GM03348 (cell line): Measurements from ENCODE around the gene PRKX.
"Not testable (repeated sequence)": the region's sequence is repeated elsewhere in the genome, so short reads cannot be mapped to it uniquely, and the experiment has no call there.

Source experiments
- DNase-seq: peaks from one replicate; pipeline ENCODE4 v3.0.0; 2012; ENCODE audit warnings: low spot score

Gene PRKX

DNA sequence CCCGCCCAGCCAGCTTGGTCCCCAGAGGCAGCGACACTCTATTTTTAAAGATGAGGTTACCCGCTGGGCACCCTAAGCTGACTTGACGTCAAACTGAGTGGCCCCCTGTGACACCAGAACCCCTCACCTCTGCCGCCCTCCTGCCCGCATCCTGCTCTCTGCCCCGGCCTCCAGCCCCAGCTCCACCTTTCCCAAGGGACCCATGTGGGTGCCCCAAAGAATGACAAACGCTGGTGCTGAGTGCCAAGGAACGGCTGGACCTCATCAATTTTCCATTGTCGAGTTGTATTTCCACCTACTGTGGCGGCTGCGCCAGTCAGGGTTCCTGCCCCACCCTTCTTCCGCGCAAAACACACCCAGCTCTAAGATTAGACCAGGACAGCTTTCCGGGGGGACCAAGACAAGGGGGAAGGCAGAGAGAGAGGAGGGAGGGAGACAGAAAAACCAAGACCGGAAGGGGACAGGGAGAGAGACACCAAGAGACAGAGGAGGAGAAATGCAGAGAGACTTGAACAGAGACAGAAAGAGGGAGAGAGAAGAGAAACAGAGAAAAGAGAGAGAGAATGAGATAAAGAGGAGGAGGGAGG is 2.0 kb downstream of the PRKX start:
- no peak for DNase-seq

DNA sequence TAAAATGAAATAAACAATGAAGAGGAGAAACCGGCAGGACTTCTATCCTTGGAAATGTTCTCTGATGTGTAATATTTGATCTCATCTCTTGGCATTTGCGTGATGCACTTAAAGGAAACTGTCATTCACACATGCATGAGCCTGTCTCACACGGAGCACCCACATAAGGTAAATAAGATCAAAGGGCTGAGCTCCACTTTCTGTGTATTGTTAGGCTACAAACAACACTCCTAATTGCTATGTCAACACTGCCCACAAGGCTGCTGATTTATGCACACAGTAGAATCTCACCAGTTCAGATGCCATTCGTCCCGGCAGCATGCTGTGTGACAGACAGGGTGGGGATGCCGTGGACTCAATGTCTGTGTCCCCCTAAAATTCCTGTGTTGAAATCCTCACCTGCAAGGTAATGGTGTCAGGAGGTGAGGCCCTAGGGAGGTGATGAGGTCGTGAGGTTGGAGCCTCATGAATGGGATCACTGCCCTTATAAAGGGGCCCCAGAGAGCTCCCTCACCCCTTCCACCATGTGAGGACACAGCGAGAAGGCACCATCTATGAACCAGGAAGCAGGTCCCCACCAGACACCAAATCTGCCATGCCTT is 5.7 kb downstream of the PRKX start:
- DNase-seq = not testable (repeated sequence)

DNA sequence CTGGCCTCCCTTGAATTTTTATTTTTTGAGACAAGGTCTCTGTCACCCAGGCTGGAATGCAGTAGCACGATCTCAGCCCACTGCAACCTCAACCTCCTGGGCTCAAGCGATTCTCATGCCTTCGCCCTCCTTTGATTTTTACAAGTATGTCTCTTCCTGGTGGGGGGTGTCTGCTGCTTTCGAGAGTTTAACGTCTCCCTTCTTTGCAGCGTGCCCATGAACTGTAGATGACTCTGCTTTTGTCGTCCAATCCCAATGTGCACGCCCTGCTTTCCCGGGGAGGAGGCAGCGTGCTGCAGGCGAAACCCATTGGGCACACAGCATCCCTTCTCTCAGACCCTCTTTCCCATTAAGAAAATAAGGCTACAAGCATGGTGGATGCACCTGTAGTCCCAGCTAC is 7.0 kb downstream of the PRKX start:
- DNase-seq = no peak

DNA sequence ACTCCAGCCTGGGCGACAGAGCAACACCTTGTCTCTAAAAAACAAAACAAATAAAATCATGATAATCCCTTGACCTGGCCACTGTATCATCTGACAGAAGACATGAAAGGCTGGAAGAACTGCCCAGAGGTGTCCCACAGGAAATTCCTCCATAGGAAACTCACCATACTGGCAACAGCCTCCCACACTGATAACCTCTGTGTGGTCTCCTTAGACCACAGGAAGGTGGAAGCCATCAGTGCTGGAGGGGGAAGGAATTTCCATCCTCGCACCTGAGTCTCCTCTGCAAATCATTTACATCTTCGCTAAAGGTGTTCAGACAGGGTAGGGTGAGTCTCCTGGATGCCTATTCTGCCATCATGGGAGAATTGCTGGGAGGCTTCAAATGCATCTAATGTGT is 10.2 kb downstream of the PRKX start:
- DNase-seq = not testable (repeated sequence)

DNA sequence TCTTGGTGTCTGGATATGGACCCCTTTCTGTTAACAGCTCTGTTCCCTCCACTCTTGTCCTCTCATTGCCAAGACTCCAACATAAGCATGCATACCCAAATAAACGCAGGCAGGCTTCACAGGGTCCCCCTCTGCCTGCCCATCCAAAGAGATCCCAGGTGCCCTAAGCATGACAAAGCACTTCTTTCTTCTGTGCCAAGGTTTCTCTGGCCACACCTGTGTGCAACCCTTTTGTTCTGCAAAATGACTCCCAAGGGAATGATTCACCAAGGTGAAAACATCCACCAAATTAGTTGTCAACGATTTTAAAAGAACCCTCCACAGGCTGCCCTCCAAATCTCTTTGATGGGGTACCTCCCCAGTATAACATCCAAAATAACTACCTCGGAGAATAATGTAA is 11.4 kb downstream of the PRKX start:
- DNase-seq = not testable (repeated sequence)

DNA sequence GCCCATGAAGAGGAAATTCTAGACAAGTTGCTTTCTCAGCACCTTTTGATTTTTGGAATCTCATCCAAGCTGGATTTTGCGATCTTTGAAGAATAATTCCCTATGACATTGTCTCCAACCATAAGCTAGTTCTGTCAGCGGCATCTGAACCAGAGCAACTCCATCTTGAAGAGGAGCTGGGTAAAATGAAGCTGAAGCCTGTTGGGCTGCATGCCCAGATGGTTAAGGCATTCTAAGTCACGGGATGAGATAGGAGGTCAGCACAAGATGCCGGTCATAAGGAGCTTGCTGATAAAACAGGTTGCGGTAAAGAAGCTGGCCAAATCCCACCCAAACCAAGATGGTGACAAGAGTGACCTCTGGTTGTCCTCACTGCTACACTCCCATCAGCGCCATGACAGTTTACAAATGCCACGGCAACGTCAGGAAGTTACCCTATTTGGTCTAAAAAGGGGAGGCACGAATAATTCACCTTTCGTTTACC is 12.0 kb downstream of the PRKX start:
- DNase-seq = not testable (repeated sequence)

DNA sequence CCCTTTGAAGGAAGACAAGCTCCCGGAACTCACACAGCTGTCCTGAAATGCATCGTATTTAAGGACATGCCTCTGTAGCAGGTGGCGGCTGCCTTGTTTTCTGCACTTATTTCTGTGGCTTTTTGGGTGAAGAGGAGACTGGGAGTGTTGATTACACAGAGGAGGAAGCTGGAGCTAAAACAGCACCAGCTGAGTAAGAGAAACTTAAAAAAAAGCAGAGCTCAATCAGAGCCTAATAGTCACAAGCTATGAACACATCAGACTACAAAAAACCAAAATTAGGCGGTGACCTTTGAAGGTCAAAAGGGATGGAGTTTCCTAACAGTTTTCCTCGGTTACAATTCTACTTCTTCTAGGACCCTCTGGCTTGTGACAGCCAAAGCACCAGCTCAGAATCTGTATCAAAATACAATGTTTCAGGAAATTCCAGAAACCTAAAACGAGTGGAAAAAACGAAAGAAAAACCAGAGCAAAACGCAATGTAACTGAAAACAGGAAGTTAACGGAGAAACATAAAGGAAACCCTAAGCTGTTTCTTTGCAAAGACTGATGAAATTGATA is 13.5 kb downstream of the PRKX start:
- peak; percentile 10 for DNase-seq

DNA sequence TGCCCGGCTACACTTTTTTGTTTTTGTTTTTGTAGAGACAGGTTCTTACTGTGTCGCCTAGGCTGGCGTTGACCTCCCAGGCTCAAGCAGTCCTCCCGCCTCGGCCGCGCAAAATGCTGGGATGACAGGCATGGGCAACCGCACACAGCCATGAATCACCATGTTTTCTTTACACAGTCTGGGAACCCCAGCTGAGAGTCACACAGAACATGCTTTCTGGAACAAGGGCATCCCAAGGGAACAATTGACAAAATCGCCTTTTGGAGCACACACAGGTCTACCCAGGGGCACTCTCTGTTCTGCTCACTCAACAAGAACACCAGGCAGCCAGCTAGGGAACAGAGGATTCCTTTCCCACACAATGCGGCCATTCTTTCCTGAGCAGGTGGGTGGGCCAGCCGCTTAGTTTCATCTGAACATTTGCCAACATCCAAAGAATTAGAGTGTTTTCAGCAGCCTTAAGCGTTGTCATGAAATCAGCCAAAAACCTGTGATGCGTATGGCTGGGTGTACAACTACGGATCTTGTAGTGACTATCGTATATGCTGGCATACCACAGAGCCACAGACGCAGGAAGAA is 15.7 kb downstream of the PRKX start:
- peak; percentile 20 for DNase-seq

DNA sequence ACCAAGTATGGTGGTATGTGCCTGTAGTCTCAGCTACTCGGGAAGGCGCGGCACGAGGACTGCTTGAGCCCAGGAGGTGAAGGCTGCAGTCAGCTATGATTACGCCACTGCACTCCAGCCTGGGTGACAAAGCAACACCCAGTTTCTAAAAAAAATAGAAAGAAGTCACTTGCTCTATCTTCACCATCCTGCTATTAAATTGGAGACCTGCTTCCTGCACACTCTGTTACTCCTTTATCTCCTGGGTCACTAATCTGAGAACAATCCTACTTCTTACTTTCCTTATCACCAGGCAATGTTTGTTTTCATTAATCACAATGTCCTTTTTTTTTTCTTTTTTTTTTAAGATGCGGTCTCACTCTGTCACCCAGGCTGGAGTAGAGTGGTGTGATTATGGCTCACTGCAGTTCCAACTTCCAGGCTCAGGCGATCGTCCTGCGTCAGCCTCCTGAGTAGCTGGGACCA is 16.2 kb downstream of the PRKX start:
- no peak for DNase-seq

DNA sequence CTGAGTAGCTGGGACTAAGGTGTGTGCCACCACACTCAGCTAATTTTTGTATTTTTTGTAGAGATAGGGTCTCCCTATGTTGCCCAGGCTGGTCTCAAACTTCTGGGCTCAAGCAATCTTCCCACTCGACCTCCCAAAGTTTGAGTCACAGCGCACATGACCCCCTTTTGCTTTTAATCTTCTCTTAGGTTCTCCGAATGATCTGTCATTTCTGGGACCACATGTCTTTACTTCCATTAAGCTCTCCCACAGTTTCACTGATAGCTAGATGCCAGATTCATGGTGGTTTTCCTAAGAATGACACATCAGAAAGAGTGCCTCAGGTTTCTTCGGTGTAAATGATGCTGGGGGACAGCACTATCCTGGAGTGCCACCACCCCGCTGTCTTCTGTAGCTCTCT is 17.9 kb downstream of the PRKX start:
- no peak for DNase-seq

DNA sequence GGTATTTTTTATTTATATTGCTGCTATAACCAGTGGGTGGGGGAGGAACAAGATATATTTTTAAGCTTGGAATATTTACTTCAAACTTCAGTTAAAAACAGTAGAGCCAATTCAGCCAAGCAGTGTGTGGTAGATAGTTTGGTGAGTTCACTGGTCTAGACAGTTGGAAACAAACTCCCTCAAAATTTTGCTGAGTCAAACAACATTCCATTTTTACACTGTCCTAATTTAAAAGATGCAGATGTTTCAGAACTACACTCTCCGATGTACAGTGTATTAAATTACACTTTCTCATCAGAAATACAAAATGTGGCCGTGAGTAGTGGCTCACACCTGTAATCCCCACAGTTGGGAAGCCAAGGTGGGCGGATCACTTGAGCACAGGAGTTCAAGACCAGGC is 23.3 kb downstream of the PRKX start:
- DNase-seq = peak; percentile 24

DNA sequence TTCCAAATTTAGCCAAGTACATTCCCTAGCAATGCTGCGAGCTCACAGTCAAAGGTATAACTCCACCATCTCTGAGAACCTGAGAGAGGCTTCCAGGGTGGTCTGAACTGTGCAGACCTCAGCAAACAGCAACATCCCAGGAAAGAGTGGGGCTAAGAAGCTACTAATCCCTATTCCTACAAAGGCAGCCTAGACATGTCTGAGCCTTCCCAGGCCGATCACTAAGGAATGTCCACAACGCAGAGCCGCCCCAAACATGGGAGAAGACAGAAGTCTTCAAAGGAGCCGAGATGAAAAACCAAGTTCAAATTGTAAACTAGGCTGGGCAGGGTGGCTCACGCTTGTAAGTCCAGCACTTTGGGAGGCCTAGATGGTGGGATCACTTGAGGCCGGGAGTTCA is 30.2 kb downstream of the PRKX start:
- not testable (repeated sequence) for DNase-seq

DNA sequence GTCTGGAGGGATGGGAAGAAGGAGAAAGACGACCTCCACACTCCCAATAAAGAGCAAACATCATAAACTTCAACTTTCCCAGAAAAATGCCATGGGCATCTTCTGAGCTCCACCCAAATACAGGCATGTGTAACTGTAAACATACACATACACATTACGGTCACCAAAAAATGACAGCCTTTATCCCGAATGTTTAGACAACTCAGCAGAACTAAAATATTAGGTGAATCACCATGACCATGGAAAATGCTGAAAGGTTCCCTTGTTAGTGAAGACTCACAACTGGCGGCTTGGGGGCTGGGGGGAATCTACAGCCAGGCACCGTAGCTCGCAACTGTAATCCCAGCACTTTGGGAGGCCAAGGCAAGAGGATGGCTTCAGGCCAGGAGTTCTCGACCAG is 33.0 kb downstream of the PRKX start:
- DNase-seq = no peak

DNA sequence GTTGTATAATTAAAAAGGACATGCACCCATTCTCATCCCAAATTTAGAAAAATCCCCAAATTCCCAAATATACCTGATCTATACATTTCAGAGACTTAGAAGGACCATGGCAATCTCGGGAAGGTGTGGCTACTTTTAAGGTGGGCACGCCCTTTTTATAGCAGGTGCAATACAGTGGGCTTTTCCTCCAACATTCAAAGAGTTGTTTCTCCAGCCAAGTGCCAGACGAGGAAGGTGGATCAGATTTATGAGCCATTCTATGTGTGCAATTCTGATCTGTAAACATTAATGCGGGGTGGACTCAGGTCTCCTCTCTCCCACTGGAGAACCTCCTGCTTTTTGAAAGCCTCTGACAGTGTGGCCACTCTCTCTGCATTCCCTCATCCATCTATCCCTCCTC is 33.8 kb downstream of the PRKX start:
- DNase-seq = no peak

DNA sequence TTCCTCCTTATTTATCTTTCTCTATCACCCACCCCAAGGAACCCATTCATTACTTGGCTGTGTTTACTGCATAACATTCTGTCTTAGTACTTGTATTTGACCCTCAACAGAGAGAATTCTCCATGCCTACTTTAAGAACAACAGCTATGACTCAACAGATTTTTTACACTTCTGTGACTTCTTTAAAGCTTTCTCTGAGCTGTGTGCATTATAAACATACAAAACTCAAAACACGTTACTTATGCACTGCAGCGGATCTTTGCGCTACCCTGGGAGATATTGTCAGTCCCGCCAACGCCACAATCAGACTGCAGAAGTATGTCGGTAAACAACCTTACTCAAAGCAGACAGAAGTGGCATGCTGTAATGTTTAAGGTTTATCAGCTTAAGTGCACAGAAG is 35.1 kb downstream of the PRKX start:
- DNase-seq = no peak

DNA sequence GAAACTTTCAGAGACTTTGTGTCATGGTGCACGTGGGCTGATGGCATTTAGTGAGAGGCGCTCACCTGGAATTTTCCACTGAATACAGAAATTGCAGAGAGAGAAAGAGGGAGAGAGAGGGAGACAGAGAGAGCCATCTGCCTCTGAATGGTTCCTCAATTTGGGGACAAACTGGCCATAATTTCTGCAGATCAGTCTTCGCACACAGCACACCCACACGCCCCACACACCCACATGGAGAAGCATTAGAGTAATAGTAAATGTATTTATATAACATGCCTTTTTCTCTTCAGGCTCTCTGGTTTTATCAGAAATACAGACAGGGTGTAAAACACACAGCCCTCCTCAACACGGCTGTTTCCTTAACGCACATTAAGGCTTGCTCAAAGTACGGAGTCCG is 38.6 kb downstream of the PRKX start:
- DNase-seq = no peak

DNA sequence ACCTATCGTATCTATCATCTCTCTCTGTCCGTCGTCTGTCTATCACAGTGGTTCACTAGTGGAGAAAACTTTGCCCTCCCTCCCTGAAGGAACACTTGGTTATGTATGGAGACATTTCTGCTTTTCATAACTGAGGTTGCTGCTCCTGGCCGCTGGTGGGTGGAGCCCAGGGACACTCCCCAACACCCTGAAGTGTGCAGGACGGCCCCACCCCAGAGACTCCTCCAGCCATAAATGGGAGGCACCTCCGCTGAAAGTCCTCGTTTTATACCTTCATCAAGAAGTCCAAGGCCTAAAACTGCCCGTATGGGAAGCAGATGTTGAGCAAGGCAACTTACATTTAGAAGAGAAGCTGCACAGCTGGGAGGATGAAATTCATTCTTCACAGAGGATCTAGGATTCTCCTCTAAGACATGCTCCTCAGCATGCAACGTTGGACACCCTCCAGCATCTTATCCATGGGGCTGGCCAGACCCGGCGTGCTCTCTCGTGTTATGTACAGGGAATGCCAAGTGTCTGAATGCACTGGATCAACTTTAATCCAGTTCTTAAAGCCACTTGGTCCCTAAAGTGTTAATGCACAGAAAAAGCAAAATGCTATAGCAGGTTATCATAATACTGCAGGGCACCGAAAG is 43.5 kb downstream of the PRKX start:
- no peak for DNase-seq

DNA sequence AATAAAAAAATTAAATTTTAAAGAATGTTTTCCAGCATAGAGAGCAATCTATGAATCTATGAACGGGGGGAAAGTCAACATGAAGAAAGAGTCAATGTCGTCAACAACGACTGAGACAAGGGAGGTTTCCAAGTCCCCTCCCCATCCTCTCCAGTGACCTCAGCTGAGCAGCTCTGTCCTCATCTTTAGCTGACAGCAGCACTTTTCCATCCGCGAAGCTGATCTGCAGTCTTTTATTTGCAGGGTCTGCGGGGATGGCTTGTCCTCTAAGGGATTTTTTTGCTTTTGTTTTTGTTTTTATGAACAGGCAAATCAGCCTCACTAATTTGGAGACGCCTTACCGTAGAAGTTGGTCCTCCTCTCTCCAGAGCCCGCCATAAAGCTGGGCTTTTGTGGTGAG is 46.5 kb downstream of the PRKX start:
- DNase-seq = no peak

DNA sequence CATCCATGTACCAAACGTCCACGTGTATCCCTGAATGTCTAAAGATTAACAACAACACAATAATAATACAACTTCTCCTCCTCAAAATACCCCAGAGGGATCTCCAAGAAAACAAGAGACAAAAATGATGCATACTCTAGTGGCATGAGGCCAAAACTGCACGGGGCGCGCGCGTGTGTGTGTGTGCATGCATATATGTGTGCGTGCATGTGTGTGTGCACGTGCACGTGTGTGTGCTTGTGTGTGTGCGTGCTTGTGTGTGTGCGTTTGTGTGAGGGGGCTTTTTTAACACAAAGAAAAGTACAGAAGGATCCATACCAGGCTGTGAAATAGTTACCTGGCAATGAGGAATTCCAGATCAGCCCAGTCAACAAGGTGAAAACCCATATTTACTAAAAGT is 48.5 kb downstream of the PRKX start:
- DNase-seq = no peak

DNA sequence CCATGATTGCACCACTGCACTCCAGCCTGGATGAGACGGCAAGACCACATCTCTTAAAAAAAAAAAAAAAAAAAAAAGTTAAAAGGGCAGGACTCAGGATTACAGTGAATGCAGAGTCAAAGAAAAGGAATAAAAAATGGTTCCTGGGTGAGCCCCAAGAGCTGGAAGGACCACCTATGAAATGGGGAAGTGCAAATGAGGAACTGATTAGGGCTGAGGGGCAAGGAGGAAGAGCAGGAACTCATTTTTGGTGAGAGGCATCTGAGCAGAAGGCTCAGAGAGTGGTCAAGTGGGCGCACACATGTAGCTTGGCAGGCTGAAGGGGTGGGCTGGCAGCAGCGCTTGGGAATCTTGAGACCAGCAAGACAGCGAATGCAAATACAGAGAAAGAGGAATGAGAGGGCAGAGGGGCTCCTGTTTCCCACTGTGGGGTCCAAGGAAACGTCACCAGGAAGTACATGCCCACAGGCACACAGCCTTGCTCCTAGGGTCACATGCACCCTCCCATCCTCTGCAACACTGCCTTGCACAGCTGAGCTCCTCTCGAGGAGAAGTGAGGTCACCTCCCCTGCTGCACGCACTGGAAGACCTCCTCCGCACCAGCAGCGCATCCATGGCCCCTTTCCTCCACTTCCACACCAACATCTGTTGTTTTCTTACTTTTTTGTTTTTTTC is 49.7 kb downstream of the PRKX start:
- not testable (repeated sequence) for DNase-seq

DNA sequence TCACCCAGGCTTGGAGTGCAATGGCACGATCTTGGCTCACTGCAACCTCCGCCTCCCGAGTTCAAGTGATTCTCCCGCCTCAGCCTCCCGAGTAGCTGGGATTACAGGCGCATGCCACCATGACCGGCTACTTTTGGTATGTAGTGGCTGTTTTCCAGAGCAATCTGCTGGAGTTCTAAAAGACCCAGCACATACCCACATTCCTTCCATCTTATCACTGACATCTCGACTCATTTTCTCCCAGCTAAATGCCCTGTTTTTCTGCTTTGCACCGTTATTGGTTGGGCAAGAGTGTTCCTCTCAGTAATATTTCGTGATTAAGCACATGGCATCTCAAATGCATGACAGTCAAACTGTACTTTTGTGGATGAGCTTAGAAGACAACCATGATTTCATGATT is 53.7 kb downstream of the PRKX start:
- no peak for DNase-seq

DNA sequence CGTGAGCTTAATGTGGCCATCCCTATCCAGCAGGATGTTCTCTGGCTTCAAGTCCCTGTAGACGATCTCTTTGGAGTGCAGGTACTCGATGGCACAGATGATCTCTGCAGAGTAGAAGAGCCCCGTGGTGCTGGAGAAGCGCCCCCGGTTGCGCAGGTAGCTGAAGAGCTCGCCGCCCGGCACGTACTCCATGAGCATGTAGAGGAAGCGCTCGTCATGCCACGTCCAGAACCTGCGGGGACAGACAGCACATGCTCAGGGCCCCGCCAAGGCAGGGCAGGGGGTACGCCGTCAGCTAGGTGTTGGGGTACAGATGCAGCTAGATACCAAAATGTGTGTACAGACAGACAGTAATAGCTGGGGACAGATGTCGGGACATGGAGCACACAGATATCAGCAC is 58.3 kb downstream of the PRKX start:
- DNase-seq = no peak
